GDM1 (cell line): ENCODE data around the gene MATR3.

Experiments used
- DNase-seq: peaks from one replicate; lab custom pipeline; 2025; lab: John Stamatoyannopoulos, UW

MATR3 gene

DNA sequence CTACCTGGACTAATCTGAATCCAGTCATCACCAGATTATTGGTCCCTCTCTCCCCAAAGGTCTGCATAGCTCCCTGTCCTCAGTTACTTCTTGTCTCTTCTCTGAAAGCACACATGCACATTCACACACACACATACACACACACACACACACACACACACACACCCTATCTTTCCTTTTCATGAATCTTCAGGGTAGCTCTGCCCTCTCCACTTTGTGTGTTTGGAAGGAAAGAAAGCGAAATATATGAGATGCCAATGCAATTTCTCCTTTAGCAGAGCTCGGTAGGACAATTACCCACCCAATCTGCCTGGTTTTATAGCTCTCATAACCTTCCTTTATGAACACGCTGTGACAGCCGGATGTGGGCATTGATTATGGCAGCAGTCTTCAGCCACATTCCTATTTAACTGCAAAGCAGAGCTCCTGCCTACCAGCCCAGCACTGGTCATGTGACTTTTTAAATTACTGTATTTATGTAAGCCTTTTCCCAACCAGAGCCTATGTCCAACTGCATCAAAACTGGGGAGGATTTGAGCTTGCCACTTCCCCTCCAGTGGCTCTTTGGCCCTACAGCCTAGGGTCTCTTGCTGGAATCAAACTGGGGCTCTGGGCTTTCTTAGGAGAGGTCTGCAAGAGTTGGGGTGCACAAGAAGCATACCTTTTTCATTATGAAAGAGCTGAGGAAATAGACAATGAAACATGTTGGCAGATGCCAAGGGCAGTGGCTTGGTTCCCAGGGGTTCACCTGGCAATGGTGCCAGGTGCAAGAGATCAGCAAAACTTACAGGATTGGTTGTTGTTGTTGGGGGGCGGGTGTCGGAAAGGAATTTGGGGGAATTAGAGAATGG lies 20.8 kb upstream of the MATR3 start:
- DNase-seq: peak; percentile 52

GRCh38 chr5:139273322-139273571 lies 20.3 kb upstream of the MATR3 start:
- no peak for DNase-seq

DNA sequence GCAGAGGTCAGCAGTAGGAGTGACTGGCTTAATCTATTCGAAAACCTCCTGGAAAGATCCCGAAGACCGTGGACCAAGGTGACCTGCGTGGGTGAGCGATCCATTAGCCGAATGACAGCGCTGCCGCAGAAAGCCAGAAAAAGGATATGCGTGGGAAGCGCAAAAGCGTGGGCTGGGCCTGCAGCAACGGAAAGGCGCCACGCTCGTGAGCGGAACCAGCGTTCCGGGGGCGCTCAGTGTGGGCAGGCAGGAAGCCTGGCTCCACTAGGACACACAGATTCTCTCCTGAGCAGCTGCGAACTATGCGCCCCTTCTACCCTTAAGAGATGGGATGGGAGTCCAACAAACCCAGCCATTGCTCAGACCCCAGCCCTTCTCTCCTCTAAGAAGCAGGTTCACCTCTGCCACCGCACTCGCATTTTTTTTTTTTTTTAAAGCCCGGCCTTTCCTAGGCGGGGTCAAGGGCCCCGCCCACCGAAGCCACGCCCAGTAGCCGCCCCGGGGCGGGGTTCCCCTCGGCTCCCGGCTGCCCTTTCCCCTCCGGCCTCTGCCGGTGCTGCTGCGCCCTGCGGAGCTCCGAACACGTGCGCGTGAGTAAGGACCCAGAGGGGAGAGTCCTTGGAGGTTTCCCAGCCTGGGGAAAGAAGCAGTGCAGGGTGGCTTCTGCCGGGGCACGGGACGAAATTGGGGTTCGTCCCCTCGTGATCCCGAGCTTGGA lies 19.8 kb upstream of the MATR3 start:
- DNase-seq: peak; percentile 80

GRCh38 chr5:139275536-139275935 lies 18.0 kb upstream of the MATR3 start:
- no peak for DNase-seq

DNA sequence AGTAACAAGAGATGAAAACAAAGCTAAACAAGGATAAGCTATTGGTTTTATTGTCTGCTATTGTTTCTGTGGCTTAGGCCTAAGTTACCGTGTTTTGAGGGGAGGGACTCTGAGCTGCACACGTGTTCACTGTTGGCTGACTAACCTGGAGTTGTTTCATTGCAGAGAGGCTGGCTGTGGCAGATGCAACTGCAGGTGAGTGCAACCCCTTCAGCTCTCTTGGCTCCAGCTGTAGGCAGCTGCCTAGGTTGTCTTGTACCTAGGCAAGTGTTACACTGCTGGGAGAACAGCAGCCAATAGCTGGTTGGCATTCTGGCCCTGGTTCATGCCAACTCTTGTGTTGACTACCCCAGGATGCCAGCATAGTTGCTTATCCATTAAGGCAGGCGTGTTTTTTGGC lies 17.6 kb upstream of the MATR3 start:
- DNase-seq: no peak

DNA sequence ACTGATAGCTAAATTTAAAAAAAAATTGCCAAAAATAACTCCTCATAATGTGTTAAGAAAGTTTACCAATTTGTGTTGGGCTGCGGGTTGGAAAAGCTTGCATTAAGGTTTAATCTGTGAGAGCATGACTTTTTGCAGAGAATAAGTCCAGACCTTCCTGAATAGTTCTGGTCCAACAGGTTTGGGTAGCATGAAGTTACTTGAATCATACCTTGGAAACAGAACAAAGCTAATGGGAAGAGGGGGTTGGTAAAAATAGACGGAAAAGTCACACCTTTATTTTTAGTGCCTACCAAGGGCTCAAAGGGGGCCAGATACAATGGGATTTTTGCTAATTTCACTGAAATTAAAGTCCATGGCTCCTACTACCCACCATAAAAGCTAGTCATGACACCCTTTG lies 17.1 kb upstream of the MATR3 start:
- DNase-seq: no peak

DNA sequence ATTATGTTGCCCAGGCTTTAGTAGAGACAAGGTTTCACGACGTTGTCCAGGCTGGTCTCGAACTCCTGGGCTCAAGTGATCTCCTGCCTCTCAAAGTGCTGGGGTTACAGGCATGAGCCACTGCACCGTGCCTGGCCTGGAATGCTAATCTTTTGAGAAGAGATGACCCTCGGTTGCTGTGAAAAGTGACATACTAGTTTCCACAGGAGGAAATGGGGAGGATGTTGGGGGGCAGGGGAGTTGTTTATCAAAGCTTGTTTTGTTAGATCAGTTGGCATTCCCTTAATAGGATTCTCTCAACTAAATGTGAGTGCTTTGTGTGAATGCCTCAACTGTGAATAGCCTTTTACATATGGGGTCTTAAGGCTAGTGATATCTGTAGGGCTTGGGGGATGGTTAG lies 16.4 kb upstream of the MATR3 start:
- DNase-seq: no peak

GRCh38 chr5:139278540-139279274 lies 14.8 kb upstream of the MATR3 start:
- no peak for DNase-seq

DNA sequence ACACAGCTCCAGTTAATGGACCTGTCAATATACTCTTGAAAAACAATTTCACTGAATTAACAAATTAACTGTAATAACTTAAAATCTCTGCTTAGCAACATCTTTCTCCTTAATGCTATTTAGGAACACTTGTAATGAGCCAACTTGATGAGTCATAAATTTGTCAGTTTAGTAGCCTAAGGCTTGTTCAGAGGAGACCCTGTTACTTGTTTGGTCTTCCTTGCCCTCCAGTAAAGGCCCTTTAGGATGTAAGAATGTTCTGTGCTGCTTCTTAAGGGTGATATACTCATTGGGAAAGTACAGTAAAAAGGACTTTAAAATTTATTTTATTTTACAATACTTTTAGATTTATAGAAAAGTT lies 11.4 kb upstream of the MATR3 start:
- no peak for DNase-seq

GRCh38 chr5:139283252-139284166 lies 10.0 kb upstream of the MATR3 start:
- DNase-seq: no peak

GRCh38 chr5:139284295-139284694 lies 9.2 kb upstream of the MATR3 start:
- DNase-seq: no peak

- DNase-seq: no peak
Observed at GRCh38 chr5:139285651-139286392, 7.7 kb upstream of the MATR3 start.

- DNase-seq: no peak
Observed at GRCh38 chr5:139287890-139288635, 5.5 kb upstream of the MATR3 start.

DNA sequence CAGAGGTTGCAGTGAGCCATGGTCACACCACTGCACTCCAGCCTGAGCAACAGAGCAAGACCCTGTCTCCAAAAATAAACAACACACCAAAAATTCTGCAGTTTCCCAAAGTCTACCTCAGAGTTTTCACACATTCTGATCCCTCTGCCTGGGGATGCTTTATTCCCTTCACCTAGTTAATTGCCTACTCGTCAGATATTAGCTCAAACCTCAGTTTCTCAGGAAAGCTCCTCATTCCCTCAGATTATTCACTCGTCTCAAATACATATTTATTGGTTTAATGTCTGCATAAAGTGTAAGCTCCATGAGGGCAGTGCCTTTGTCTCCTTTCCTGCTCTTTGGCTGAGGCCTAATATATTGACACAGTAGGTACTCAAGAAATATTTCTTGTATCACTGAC lies 2.5 kb upstream of the MATR3 start:
- DNase-seq: no peak

GRCh38 chr5:139293202-139293506 lies 386 bp upstream of the MATR3 start:
- no peak for DNase-seq

DNA sequence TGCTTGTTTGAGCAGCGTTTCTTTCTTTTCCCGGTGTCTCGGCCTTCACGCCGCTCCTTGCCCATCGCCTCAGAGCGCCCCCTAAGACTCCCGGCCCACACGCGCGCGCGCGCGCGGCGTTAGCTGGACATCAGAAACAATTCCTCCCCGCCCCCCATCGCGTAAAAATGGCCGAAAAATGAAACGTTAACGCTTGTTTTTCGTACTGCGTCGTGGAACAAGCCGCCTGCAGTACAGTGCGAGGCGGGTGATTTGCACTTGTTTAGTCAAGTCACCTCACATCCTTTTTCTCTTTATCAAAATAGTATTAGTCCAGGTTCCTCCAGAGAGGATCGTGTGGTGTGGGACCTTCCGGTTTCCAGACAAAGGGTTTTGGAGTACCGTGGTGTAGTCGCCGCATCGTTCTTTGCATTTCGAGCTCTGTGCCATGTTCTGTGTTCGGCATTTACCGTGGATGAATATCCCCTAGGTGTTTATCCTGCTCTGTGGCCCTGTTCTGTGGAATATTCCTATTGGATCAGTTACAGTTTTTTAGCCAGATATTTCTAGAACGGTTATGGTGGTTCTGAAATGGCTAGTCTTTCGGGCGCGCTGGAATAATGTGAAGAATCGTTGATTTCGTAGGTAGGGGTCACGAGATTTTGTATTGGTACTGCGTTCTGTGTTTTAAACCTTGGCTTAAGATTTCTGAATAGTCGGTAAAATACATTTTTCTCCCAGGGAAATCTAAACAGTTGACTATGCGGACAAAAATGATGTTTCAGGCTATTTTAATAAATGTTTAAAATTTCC lies 1.0 kb downstream of the MATR3 start:
- DNase-seq: peak; percentile 57

GRCh38 chr5:139295346-139296057 lies 2.0 kb downstream of the MATR3 start:
- DNase-seq: no peak

GRCh38 chr5:139296198-139296597 lies 2.7 kb downstream of the MATR3 start:
- DNase-seq: no peak

DNA sequence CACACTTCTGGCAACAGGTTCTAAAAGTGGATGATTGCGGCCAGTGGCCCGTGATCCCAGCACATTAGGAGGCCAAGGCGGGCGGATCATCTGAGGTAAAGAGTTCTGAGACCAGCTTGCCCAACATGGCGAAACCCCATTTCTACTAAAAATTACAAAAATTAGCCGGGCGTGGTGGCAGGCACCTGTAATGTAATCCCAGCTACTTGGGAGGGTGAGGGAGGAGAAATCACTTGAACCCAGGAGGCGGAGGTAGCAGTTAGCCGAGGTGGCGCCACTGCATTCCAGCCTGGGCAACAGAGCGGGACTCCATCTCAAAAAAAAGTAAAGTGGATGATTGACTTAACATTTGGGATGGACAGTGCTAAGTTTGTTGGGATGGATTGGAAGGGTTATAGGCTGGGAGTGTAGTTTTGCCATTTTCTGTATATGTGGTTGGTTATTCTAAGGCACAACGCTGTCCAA lies 3.4 kb downstream of the MATR3 start:
- no peak for DNase-seq
